Measurements from ENCODE around the gene HOXA7.

HOXA7 gene

DNA sequence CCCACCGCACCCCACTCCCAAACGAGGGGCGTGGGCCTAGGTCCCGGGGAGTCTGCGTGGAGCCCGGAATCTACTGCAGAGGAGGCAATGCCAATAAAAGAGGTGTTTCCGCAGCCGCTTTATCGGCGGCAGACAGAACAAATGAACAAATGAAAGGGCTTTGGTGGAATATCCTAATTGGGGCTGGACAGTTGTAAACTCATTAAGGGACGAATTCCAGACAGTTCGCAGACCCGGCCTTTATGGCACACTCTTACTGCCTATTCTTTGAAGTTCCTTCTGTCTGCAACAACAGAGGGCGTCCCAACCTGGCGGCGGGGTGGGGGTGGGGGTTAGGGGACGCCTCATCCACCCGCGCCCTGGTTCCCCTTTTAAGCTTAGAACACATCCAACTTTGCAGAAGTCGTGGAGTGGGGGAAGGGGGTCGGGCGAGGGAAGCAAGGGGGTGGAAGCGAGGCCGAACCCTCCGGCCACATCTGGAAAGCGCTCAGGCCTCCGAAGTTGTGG lies 4.8 kb upstream of the HOXA7 start (continued):
- TF ChIP-seq MYNN (tag by site-specific recombination; IDR thresholded peaks at IDR 0.05; ENCODE audit: borderline replicate concordance): no peak
- TF ChIP-seq BCL11B (tag by site-specific recombination; IDR thresholded peaks at IDR 0.05; ENCODE audit: low read depth): 0 out of 2 replicates have a peak, but pooled peaks have one; percentile 43
- TF ChIP-seq ZNF596 (tag by site-specific recombination; IDR thresholded peaks at IDR 0.05): no peak; the same call in 1 of the 2 replicates
- TF ChIP-seq ZNF629 (tag by site-specific recombination; IDR thresholded peaks at IDR 0.05): peak; percentile 67
- TF ChIP-seq ZNF544 (tag by site-specific recombination; IDR thresholded peaks at IDR 0.05): no peak
- peak; percentile 63 for TF ChIP-seq ZXDB (tag by site-specific recombination; IDR thresholded peaks at IDR 0.05)
- no peak for TF ChIP-seq GLI2 (tag by site-specific recombination; IDR thresholded peaks at IDR 0.05; ENCODE audit: borderline replicate concordance, low read depth)
- peak; percentile 92 for TF ChIP-seq KLF8 (tag by site-specific recombination; IDR thresholded peaks at IDR 0.05)
- peak; percentile 98 for TF ChIP-seq IKZF3 (tag by site-specific recombination; IDR thresholded peaks at IDR 0.05)
- TF ChIP-seq ZSCAN4 (tag by site-specific recombination; IDR thresholded peaks at IDR 0.05): no peak
- TF ChIP-seq ZNF433 (tag by site-specific recombination; IDR thresholded peaks at IDR 0.05; ENCODE audit: low read depth): no peak
- no peak for TF ChIP-seq ZNF10 (tag by site-specific recombination; IDR thresholded peaks at IDR 0.05)
- TF ChIP-seq ZBTB17 (tag by site-specific recombination; IDR thresholded peaks at IDR 0.05): peak; percentile 3; the same call in 1 of the 2 replicates
- TF ChIP-seq ZNF114 (tag by site-specific recombination; IDR thresholded peaks at IDR 0.05): no peak
- peak; percentile 91 for TF ChIP-seq PRDM10 (tag by site-specific recombination; IDR thresholded peaks at IDR 0.05)

DNA sequence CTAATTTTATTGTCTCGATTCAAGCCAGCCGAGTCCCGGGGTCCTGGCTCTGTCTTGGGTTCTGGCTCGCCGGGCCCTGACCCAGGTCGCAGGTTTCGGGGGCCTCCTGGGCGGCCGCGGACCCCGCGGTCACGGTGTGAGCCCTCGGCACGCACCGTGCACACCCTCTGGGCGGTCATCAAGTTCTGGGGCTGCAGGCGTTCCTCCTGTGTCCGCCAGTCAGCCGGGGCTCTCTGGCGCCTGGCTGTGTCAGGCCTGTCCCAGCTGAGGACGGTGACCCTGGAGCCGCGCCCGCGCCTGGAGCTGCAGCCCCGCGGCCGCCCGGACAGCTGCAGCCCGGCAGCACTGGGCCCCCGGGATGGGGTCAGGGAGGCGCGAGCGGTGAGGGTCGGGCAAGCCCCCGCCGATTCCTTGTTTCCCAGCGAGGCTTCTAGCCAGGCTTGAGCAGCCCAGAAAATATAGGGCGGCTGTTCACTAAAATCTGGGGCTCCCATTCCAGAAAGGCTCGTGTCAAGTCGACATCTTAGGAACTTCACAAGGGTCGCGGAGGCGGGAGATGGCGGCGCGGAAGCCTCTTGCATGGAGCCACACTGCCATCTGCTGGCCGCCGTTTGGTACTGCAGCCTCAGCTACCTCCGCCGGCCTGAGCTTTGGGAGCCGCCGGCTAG lies 4.2 kb upstream of the HOXA7 start:
- H3K4me3 ChIP-seq (ENCODE audit: low read depth, low read length): peak overlapping the region; percentile 46
- CTCF ChIA-PET: interaction anchor here (0.5 to 3.7 kb wide), 24 partner anchors 9 to 1764 kb away, joined by 3 to 50 read pairs (median 4); partner anchors contain the start of genes HOXA5 and HOXA6
- H3K27ac ChIP-seq (ENCODE audit: extremely low read depth, low read depth, low read length): peak overlapping the region; percentile 100
- peaks cover 18 to 25% of the 10 kb centered on the region in 2 experiments for H3K36me3 ChIP-seq (ENCODE audit: control insufficient read depth in 2 of 2, insufficient read depth in 1 of 2, low read length in 2 of 2)
- no peaks in the 10 kb centered on the region for H3K9me3 ChIP-seq (ENCODE audit: control insufficient read depth, insufficient read depth, low read depth, low read length)
- POLR2A ChIA-PET: interaction anchor here (0.9 to 4.1 kb wide), 16 partner anchors 9 to 1268 kb away, joined by 3 to 42 read pairs (median 6); partner anchors contain the start of genes HOXA11, HOXA3, HOXA4 and HOXA5
- peaks cover 12% of the 10 kb centered on the region for H3K4me1 ChIP-seq (ENCODE audit: control insufficient read depth, insufficient read depth, low read length)
- TF ChIP-seq, protein P1, sequence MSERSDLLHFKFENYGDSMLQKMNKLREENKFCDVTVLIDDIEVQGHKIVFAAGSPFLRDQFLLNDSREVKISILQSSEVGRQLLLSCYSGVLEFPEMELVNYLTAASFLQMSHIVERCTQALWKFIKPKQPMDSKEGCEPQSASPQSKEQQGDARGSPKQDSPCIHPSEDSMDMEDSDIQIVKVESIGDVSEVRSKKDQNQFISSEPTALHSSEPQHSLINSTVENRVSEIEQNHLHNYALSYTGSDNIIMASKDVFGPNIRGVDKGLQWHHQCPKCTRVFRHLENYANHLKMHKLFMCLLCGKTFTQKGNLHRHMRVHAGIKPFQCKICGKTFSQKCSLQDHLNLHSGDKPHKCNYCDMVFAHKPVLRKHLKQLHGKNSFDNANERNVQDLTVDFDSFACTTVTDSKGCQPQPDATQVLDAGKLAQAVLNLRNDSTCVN (tag by site-specific recombination; optimal IDR thresholded peaks at IDR 0.05): peak; percentile 77
- peak; percentile 62; the same call in 1 of the 2 replicates for TF ChIP-seq YY2 (tag by site-specific recombination; IDR thresholded peaks at IDR 0.05)
- no peak for TF ChIP-seq ZNF248 (tag by site-specific recombination; IDR thresholded peaks at IDR 0.05)
- no peak for TF ChIP-seq PRDM4 (tag by site-specific recombination; IDR thresholded peaks at IDR 0.05)
- peak; percentile 94 for TF ChIP-seq ZNF654 (tag by site-specific recombination; IDR thresholded peaks at IDR 0.05; ENCODE audit: low read depth)
- peak; percentile 24; the same call in 1 of the 2 replicates for TF ChIP-seq ZNF660 (tag by site-specific recombination; IDR thresholded peaks at IDR 0.05)
- TF ChIP-seq ZNF2 (tag by site-specific recombination; IDR thresholded peaks at IDR 0.05): 0 out of 2 replicates have a peak, but pooled peaks have one; percentile 34
- TF ChIP-seq ZBTB7A (tag by site-specific recombination; IDR thresholded peaks at IDR 0.05; ENCODE audit: low read depth): 0 out of 2 replicates have a peak, but pooled peaks have one; percentile 59
- TF ChIP-seq SCRT1 (tag by site-specific recombination; IDR thresholded peaks at IDR 0.05; ENCODE audit: borderline replicate concordance): no peak
- TF ChIP-seq, protein P2, sequence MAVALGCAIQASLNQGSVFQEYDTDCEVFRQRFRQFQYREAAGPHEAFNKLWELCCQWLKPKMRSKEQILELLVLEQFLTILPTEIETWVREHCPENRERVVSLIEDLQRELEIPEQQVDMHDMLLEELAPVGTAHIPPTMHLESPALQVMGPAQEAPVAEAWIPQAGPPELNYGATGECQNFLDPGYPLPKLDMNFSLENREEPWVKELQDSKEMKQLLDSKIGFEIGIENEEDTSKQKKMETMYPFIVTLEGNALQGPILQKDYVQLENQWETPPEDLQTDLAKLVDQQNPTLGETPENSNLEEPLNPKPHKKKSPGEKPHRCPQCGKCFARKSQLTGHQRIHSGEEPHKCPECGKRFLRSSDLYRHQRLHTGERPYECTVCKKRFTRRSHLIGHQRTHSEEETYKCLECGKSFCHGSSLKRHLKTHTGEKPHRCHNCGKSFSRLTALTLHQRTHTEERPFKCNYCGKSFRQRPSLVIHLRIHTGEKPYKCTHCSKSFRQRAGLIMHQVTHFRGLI (tag by site-specific recombination; IDR thresholded peaks at IDR 0.05): peak; percentile 76; the same call in 1 of the 2 replicates
- TF ChIP-seq PRDM1 (tag by site-specific recombination; IDR thresholded peaks at IDR 0.05): no peak
